Hematopoietic multipotent progenitor cell treated with erythropoietin and hydrocortisone succinate and interleukin-3 and kit ligand, for 6 days (in vitro differentiated cells): ENCODE results near the gene CREB3L1.

ENCODE experiments used
- DNase-seq: peaks from one replicate; pipeline ENCODE4 v3.0.0-alpha.2; 2015

The CREB3L1 gene

DNA sequence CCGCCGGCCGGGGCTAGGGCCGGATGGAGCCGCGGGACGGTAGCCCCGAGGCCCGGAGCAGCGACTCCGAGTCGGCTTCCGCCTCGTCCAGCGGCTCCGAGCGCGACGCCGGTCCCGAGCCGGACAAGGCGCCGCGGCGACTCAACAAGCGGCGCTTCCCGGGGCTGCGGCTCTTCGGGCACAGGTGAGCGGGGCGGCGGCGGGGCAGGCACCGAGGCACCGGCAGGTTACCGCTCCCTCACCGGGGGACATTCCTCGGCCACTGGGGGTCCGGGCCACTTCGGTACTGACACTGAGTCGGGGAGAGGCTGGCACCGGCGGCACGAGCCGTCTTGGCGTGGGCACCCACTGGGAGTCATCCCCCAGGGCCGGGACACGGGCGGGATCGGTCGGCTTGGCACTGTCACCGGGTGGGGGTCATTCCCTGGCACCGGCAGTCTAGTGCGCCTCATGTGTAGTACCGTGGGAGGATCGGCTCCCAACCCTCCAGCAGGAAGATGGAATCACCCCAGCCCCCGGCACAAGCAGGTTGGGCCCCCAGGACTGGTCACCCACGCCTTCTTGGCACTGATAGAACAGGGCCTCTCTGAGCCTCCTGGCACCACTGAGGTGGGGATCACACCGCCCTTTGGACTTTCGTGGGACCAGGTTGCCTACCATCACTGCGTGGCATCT lies 70.3 kb downstream of the CREB3L1 start:
- DNase-seq, result peak; percentile 41

DNA sequence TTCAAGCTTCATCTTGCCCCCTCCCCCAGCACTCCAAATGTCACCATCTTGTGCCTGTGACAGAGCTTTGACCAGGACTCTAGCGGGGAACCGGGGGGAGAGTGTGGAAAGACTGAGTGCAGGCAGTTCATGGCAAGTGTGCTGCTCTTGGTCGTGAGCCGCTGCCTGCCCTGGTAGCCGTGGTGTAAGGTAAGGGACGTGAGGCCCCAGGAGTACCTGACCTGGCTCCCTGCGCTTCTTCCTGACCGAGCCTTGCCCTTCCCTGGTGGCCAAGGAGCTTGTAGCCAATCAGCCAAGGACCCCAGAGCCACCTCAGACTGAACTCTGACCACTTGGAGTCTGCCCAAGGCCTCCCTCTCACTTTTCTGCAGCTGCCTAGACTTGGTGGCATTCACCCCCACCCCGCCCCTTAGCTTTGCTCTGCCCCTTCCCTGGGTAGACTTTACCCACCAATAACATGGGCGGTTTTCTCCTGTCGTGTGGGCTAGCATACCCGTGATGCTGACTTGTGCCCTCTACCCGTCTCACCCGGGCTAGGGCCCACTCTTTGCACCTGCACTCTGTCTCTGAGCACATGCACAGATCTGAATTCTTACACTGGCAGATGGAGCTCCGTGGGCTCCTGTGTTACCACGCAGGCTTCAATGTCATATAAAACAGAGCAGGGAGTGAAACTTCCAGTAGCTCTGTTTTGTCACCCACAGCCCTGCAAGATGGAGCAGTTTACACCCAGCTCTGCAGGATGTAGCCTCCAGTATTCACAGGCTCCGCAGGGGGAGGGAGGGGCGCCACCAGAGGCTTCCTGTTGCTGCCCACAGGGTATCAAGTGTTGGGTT lies 71.3 kb downstream of the CREB3L1 start:
- peak; percentile 63 for DNase-seq

DNA sequence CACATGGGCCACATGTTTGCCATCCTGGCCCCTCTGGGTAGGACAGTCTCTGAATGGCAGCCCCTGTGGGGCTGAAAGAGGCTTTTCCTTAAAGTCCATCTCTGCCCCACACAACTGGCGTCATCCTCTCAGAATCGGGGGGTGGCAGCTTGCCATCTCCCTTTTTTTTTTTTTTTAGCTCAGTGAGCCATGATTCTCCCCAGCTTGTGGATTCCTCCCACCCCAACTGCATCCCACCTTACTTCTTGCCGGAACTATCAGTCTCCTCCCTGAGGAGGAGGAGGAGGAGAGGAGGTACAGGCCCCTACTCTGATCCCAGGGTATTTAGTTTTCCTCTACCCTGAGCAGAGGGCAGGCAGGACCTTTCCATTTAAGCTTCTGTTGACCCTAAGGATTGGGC lies 73.2 kb downstream of the CREB3L1 start:
- no peak for DNase-seq

DNA sequence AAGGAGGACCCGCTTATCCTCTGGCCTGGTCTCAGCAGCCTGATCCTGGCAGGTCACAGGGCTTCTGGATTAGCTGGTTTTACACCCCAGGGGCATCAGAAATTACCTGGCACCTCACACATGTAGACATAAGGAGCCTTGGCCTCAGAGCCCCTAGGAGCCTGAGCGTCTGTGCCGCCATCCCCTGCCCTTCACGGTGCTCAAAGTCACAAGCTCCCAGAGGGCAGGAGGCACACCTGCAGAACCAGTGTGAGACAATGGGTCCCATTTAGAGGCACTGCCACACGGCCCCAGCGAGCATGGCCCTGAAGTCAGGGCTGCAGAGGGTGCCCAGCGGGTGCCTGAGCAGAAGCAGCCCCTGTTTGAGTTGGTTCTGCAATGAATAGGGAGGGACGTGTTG lies 73.7 kb downstream of the CREB3L1 start:
- DNase-seq, result no peak

DNA sequence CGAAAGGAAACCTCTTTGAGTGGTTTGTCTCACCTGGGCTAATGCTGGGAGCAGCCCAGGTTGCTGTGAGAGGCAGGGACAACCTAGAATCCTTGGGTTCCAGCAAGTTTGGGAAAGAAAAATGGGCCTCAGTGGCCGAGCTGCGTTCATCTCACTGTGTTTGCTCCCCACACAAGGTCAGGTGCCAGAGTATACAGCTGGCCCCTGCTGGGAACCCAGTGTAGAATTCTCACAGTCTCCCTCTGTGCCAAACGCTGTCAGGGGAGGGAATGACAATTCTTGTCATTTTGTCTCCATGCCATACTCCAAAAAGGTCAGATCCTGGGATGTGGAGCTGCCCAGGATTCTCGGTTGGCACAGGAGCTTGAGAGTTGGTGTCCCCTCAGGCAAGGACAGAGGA lies 74.1 kb downstream of the CREB3L1 start:
- no peak for DNase-seq

DNA sequence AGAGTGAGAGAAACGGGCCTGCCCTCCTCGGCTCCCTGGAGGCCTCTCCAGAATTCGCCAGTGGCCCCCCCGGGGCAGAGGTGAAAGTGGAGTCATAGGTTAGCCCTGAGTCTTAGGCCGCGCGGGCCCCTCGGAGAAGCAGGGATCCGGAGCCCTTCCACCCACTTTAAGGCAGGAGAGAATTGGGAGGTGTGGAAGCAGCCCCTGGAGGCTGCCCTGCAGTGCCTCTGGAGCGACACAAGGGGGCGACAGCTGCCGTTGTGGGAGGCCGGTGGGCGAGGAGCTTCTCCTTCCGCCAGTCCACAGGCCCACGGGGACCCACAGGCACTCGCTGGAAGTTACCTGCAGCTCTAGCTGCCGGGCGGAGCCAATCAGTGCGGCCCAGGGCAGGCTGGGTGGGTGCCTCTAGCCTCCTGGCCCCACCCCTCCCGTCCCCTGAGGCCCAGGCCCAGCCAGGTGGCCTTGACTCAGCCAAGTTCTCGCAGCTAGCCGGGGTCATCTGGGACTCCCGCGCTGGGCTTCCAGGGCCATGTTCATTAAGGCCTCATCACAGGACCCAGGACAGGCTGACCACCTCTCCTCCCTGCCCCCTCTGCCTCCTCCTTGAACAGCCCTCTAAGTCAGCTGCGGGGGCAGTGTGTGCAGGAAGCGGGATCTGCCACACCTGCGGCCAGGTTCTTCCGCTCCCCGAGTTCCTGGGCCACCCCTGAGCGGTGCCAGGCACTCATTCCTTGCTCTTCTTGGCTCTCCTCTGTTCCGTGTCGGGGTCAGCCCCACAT lies 74.8 kb downstream of the CREB3L1 start:
- peak; percentile 76 for DNase-seq

DNA sequence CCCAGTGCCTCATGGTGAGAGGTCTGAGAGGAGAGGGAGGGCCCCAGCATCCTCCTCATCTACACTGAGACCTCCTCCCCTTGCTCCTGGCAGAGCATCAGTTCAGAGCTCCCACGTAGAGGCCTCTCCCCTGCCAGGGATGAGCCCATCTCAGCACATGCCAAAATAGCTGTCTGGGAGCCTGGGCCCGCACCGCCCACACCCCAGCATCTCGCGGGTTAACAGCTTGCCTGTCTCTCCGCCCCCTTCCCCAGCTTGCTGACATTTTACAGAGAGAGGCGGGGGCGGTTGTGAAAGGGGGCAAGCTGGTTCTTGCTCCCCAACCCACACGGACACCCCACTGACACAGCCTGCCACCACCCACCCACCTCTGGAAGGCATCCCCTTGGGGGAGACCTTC lies 76.2 kb downstream of the CREB3L1 start:
- DNase-seq, result no peak

DNA sequence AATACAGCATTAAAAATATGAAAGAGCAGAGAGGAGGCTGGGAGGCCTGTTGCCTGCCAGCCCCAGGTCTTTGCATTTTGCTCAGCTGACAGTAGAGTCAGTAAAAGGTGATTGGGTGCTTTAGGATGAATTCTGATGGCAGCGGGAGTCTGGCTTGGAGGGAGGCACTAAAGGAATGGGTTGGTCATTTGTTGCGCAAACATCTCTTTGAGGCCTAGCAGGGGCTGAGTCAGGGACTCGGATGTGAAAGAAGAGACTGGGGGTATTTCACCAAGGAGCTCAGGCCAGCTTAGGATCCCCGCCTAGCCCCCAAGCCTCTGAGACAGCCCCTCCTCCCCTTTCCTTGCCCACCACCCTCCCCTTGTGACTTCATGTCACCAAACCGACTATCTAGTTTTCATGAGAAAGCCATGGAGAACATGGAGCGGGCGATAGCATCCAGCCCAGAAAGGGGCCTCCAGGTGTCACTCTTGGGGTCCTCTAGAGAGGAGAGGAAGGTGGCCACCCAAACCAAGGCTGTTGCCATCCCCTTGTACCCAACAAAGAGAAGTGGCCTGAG lies 79.5 kb downstream of the CREB3L1 start:
- peak; percentile 57 for DNase-seq

DNA sequence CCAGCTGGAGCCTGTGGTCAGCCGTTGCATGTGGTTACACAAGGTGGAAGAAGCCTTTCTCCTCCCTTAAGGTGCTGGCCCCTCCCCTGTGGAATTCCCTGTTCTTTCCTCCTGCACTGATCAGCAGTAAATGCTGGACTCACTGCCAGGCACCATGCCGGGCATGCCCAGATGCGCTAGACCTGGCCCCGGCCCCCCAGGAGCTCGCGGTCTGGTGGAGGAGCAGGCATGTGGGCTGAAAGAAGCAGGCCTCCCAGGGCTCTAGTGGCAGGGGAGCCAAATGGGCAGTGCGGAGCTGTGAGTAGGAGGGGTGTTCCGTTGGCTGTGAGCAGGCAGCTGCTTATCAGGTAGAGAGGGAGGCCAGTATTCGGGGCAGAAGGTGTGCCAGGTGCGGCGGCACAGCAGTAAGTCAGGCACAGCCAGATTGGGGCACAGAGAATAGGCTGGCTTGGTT lies 80.0 kb downstream of the CREB3L1 start:
- DNase-seq, result no peak

DNA sequence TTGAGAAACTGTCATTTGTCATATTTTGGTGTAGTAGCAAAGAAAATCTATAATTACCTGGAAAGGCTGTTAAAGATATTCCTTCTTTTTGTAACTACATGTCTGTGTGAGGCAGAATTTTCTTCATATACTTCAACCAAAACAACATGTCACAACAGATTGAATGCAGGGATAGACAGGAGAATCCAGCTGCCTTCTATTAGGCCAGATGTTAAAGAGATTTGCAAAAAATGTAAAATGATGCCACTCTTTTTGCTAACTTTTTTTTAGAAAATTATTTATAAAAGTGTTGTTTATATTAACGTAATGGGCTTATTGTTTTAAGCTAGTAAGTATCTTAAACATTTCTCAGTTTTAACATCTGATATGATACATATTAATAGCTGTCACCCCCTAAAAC lies 82.5 kb downstream of the CREB3L1 start:
- DNase-seq, result no peak

DNA sequence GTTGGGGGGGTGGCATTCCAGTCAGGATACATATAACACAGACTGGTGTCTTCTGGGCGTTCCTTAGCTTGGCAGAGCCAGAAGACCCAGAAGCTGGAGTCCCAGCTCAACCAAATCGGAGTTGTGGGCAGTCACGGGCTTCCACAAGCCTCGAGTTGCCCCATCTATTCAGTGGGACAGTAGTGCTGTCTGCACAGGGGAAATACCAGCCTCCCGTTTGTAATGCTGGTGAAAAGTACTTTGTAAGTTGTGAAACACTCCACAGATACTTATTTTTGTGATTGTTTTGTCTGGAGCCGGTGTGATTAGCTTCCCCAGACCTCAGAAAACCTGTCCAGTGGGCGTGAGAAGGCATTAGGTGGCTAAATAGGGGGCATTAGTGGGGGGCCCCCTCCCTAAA lies 83.4 kb downstream of the CREB3L1 start:
- DNase-seq, result peak; percentile 61

DNA sequence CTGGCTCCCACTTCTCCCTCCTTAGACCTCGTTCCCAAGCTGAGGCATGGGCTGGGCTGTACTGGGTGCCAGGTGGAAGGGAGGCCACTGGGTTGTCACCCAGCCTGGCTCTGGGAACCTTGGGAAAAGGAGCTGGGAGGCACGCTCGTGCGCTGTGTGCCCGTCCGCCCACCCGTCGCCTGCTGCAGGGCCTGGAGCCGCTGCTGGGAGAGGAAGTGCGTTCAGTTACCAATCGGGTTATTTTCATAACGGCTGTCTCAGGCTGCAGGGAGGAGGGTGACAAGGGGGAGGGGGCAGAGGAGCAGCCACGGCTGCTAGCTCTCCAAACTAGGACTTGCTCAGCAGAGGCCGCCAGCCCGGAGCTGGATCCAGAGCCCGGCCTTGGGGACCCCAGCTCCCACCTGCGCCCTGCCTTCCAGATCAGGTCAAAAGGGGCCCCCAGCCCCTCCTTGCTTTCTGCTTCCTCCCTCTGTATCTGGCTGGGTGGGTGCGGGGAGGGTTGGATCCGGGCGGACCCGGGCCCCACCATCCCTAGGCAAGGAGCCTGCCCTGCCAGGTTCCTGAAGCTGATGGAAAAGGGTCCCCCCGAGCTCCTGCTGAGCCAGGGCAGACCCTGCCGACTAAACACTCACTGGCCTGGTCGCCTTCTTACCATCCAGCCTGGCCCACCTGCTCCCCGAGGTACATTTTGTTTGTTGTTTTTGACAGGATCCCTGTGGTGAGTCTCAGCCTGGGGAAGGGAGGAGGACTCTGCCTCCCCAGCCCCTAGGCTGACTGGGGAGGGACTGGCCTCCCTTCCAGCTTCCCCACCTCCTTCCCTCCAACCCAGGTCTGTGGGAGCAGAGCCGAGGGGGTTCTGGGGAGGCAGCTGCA lies 84.1 kb downstream of the CREB3L1 start:
- peak; percentile 90 for DNase-seq

DNA sequence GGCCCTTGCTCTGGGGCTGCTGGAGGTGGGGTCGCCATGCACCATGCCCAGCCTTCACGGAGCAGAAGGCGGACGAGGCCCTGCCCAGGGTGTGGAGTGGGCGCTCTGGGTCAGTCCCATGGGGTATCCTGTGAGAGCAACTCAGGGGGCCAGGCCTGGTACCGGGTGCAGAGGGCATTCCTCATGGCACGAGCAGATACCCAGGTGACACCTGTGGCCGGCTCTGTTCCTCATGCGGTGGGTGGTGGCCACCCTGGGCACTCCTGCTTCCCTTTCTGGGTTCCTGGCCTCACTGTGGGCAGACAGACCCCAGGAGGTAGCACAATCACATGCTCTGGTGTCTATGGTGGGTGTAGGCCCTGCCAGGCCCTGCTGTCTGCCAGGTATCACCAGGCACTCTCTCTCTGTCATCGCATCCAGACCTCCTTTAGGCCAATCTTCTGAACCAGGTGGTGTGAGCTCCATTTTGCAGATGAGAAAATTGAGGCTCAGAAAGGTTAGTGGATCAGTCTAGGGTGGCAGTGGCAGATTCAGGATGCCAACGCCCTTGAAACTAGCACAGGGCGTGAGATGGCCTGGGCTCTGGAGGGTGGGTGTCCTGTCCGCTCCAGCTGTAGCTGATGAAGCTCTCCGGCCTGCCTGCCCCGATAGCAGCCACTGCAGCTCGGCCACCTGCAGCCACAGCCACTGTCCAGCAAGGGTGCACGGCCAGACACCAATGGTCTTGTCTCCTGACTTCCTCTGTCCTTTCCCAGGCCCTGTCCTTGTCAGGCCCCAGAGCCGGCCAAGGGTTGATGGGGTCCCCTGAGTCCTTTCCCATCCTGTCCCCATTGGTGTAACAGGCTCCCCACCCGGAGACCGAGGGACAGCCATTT lies 84.9 kb downstream of the CREB3L1 start:
- DNase-seq, result no peak

DNA sequence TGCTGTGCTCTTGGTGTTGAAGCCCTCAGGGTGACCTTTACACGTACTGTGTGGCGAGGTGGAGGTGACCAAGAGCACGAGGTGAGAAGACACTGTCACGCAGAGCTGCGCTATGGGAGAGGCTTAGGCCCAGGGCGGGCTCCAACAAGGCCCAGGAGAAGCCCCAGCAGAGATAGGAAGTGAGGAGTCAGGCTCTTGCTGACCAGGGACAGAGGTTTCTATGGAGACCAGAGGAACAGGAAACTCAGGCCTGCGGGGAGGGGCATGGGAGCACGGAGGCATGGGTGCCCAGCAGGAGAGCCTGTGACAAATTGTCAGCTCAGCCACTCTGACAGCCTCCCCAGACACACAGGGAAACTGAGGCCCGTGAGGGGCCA lies 85.6 kb downstream of the CREB3L1 start:
- DNase-seq, result no peak

DNA sequence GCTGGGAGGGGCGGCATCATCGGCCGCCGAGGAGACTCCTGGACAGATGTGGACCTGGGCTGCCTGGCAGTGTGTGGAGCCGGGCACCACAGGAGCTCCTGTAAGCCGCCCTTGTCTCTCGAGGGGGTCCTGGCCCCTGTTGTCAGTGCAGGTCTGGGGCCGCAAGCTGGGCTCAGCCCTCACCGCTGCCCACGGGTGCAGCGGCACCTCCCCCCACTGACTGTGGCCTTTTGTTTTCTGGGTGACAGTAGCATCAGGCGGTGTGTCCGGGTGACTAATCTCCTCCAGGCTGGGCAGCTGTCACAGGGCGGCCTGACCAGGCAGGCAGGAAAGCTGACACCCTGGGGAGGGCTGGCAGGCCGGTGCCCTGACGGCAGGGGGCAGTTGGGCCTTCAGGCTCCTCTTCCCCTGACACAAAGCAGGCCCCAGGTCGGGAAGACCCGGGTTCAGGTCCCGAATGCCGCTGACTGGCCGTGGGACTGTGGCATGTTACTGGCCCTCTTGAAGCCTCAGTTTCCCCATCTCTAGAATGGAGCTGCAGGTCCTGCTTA lies 86.1 kb downstream of the CREB3L1 start:
- DNase-seq, result no peak

DNA sequence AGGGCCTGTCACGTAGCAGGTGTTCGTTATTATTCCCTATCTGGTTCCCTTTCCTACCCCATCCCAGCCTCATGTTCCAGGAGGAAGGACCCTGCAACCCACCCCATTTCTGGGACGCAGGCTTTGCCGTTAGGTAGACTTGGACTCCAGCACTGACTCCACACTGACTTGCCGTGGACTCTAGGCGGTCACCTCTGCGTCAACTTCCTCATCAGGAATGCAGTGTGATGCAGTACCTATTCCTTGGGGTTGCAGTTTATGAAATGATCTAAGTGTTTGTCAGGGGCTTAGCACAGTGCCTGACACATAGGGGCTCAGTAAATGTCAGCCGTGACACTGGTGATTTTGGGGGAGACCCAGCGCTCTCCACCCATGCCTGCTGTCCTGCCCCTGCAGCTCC lies 86.6 kb downstream of the CREB3L1 start:
- no peak for DNase-seq

DNA sequence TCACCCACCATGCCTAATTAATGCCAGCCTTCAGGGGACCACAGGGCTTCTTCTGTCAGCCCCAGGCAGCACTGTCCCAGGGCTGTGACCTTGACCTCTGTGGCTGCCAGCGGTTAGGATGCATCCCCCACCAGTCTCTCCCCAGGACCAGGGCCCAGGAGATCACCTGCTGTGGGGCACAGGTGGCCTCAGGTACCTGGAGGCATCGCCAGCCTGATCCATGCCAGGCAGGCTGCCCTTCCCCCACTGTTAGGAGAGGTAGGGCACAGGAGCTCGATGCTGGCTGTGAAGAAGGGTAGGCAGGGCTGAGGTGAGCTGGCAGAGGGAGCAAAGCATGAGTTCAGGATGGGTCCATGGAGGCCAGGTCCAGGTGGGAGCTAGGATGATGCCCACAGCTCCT lies 87.3 kb downstream of the CREB3L1 start:
- no peak for DNase-seq

DNA sequence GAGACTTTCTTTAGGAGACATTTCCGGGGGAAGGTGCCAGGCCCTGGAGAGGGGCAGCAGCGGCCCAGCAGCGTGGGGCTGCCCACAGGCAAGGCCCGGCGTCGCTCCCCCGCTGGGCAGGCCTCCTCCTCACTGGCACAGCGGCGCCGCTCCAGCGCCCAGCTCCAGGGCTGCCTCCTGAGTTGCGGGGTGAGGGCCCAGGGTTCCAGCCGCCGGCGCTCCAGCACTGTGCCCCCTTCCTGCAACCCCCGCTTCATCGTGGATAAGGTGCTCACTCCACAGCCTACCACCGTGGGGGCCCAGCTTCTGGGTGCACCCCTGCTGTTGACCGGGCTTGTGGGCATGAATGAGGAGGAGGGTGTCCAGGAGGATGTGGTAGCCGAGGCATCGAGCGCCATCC lies 88.8 kb downstream of the CREB3L1 start:
- DNase-seq, result no peak

DNA sequence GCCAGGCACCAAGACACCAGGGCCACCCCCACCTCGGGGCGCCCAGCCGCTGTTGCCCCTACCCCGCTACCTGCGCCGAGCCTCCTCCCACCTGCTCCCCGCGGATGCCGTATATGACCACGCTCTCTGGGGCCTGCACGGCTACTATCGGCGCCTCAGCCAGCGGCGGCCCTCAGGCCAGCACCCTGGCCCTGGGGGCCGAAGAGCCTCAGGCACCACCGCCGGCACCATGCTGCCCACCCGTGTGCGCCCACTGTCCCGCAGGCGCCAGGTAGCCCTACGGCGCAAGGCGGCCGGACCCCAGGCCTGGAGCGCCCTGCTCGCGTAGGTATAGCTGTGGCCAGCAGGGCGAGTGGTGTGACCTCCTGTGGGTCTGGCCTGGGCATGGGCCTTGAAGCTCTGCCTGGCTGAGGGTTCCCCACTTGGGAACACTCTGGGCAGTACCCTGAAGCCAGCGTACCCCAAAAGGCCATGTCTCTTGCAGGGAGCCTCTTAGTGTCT lies 89.2 kb downstream of the CREB3L1 start:
- no peak for DNase-seq

DNA sequence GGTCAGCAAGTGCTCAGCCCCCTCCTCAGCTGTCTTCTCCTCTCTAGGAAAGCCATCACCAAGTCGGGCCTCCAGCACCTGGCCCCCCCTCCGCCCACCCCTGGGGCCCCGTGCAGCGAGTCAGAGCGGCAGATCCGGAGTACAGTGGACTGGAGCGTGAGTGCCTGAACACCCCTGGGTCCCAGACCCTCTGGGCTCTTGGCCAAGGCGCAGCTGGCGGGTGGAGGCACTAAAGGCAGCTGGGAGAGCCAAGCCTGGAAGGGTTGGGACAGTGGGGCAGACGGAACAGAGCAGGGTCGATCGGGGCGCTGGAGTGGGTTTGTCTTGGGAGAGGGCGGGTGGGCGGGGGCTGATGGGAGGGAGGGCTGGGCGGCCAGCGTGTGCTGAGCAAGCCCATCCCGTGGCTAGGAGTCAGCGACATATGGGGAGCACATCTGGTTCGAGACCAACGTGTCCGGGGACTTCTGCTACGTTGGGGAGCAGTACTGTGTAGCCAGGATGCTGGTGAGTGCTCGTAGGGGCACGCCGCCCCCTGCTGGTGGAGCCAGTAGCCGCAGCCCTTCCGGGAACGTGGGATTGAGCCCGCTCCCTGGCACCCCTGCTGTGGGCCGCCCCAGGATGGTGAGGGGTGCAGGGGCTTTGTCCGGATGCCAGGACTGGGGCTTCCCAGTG lies 89.9 kb downstream of the CREB3L1 start:
- peak; percentile 80 for DNase-seq
